Panc1 (cell line): ENCODE measurements around the gene PLD1.

ENCODE experiments used
- CTCF ChIP-seq: fragments of 450-650 bp; IDR thresholded peaks from 2 replicates; pipeline ENCODE4 v1.5.1; 2017; ENCODE audit warnings: mild to moderate bottlenecking
- POLR2AphosphoS5 ChIP-seq: IDR thresholded peaks from 2 replicates; pipeline ENCODE4 v1.6.1; 2012; ENCODE audit warnings: mild to moderate bottlenecking, low read depth, low read length, moderate library complexity
- SIN3A ChIP-seq: IDR thresholded peaks from 2 replicates; pipeline ENCODE4 v1.6.1; 2012; ENCODE audit warnings: low read depth, mild to moderate bottlenecking, low read length, moderate library complexity, borderline replicate concordance; ENCODE audit not compliant: insufficient read depth
- TCF7L2 ChIP-seq: IDR thresholded peaks from 2 replicates; pipeline ENCODE4 v1.6.1; 2011; ENCODE audit warnings: mild to moderate bottlenecking, low read depth, low read length, inconsistent platforms

GRCh38 chr3:171749124-171749523 lies 61.2 kb downstream of the PLD1 start:
- TF ChIP-seq CTCF = no peak
- no peak for TF ChIP-seq SIN3A
- no peak for TF ChIP-seq POLR2AphosphoS5
- TF ChIP-seq TCF7L2 = no peak
